Central memory CD8-positive, alpha-beta T cell (primary cell): ENCODE measurements around the gene PLXNA1.

Experiments
- ATAC-seq: fragments of 150-1000 bp; cut with Tn5 transposase; replicated peaks from 2 replicates; pipeline ENCODE4 v1.10.0; 2022; ENCODE audit warnings: mild to moderate bottlenecking, moderate FRiP score, moderate number of reproducible peaks; ENCODE audit not compliant: poor library complexity, severe bottlenecking; ENCODE audit errors: extremely low read depth
- DNase-seq, 2 donors: peaks; one replicate each; pipeline ENCODE4 v3.0.0; 2021; ENCODE audit warnings: low spot score in 2 of 2
- H3K27ac Mint-ChIP-seq: one replicate; pipeline ENCODE4 v1.8.0; 2022; ENCODE audit warnings: low read depth, mild to moderate bottlenecking, moderate library complexity, mixed read lengths
- H3K27me3 Mint-ChIP-seq: one replicate; pipeline ENCODE4 v1.8.0; 2022; ENCODE audit warnings: mixed read lengths
- H3K36me3 Mint-ChIP-seq: one replicate; pipeline ENCODE4 v1.8.0; 2022; ENCODE audit warnings: mild to moderate bottlenecking, moderate library complexity, mixed read lengths; ENCODE audit not compliant: insufficient read depth
- H3K4me1 Mint-ChIP-seq: one replicate; pipeline ENCODE4 v1.8.0; 2022; ENCODE audit warnings: mixed read lengths
- H3K4me3 Mint-ChIP-seq: one replicate; pipeline ENCODE4 v1.8.0; 2022; ENCODE audit warnings: mild to moderate bottlenecking, moderate library complexity, mixed read lengths
- H3K9me3 Mint-ChIP-seq: one replicate; pipeline ENCODE4 v1.8.0; 2022; ENCODE audit warnings: mixed read lengths

The PLXNA1 gene

GRCh38 chr3:126956361-126956760 lies 26.6 kb upstream of the PLXNA1 start:
- Mint-ChIP-seq H3K4me3 (no peak overlapping the region), H3K36me3 (peaks cover 4% of the 10 kb centered on the region), H3K4me1 (no peaks in the 10 kb centered on the region), H3K9me3 (no peaks in the 10 kb centered on the region), H3K27me3 (no peaks in the 10 kb centered on the region), H3K27ac (no peak overlapping the region)
- ATAC-seq (no peak), DNase-seq (no peak)

- no peak overlapping the region for H3K4me3 Mint-ChIP-seq
- H3K27ac Mint-ChIP-seq: no peak overlapping the region
- peaks cover 5% of the 10 kb centered on the region for H3K36me3 Mint-ChIP-seq
- H3K4me1 Mint-ChIP-seq: no peaks in the 10 kb centered on the region
- H3K27me3 Mint-ChIP-seq: no peaks in the 10 kb centered on the region
- H3K9me3 Mint-ChIP-seq: no peaks in the 10 kb centered on the region
- DNase-seq: no peak
- no peak for ATAC-seq
These were observed 25.9 kb upstream of the PLXNA1 start for GRCh38 chr3:126956866-126957650.

DNA sequence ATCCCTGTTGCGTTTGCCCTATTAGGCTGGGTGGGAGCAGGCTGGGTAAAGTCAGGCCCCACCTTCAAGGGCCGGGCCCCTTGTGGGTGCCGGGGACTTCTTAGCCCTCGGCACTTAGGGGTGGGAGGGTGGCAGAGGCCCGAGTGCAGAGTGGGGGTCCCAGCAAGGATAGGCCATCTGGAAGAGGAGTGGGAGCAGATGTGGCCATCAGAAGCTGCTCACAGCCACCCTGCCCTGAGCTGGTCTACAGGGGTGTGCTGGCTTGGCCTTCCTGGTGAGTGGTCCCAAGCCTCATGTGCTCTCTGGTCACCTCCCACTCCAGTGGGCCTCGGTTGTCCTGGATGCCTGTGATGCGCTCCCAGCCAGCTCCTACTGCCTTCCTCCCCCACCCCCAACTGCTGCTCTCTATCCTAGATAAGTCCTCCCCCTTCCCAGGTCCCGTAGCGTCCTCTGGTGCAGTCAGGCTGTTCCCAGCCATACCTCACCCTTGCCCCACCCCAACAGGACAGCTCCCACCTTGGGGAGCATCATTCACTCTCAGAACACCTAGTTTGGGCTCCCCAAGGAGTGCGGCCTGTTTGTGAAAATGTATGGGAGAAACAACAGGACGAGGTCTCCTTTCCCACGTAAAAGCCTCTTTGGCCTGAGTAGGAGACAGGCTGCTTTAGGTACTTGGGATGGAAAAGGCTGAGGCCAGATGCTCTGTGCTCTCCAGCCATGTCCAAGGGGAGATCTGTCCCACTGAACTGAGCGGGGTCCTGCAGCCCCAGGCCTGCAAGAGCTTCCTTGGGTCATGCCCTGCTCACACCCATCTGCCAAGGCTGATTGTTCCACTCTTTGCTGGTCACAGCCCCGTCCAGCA lies 24.9 kb upstream of the PLXNA1 start:
- H3K9me3 Mint-ChIP-seq: no peaks in the 10 kb centered on the region
- no peak for DNase-seq
- no peaks in the 10 kb centered on the region for H3K27me3 Mint-ChIP-seq
- no peak overlapping the region for H3K4me3 Mint-ChIP-seq
- no peak overlapping the region for H3K27ac Mint-ChIP-seq
- no peak for ATAC-seq
- no peaks in the 10 kb centered on the region for H3K4me1 Mint-ChIP-seq
- H3K36me3 Mint-ChIP-seq: peaks cover 4% of the 10 kb centered on the region

DNA sequence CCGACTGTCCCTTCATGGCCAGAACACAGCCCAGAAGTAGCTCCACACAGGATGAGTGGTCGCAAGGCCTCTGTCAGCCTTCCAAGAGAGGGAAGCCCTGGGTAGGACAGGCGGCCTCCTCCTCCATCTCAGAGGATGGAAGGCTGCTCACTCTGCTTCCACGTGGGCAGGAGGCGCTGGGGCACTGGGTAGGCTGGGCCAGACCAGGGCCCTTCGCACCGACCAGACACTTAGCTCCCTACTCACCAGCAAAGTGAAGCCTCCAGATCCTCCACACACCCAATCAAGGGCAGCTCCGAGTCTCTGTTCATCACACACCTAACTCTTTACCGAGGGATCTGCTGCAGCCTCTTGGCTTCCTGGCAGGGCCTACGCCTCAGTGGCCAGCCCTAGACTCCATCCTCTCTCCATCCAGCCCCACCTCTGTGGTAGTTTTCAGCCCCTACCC lies 24.3 kb upstream of the PLXNA1 start:
- DNase-seq: no peak
- no peak for ATAC-seq
- H3K4me1 Mint-ChIP-seq: no peaks in the 10 kb centered on the region
- peaks cover 4% of the 10 kb centered on the region for H3K36me3 Mint-ChIP-seq
- H3K27me3 Mint-ChIP-seq: no peaks in the 10 kb centered on the region
- no peaks in the 10 kb centered on the region for H3K9me3 Mint-ChIP-seq
- H3K4me3 Mint-ChIP-seq: no peak overlapping the region
- no peak overlapping the region for H3K27ac Mint-ChIP-seq

DNA sequence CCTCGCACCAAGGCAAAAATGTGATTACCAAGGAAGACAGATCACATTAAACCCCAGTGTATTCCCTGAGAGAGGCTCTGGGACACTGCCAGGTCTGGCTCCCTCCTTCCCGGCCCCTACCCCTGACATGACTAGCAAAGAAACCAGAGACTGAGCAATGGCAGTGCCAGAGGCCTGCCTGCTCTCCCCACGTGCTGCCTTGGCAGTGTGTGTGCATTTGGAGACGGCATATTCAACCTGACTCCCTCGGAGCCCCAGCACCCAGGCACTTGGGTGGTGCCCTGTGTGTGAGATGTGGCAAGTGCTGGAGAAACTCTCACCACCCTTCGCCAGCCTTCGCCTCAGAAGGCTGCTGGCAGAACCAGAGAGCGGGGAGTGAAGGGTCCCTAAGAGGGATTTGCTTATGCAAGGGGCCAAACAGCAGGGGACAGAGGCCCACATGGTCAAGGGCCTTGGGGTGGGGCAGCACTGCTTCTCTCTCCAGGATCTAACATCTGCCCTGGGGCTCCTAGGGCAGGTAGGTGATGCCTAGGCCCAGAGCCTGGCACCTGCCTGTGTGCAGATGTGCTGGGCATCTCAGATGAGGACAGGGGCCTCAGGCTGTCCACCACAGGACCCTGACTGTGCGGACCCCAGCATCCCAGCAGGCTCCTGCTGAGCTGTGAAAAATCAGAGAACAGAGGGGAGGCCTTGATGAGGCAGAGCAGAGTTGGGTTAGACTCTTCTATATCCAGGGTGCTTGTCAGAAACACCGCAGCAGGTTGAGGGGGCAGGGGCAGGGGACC lies 23.6 kb upstream of the PLXNA1 start:
- no peak overlapping the region for H3K4me3 Mint-ChIP-seq
- ATAC-seq (no peak), DNase-seq (no peak)
- H3K27ac Mint-ChIP-seq: no peak overlapping the region
- no peaks in the 10 kb centered on the region for H3K9me3 Mint-ChIP-seq
- H3K27me3 Mint-ChIP-seq: no peaks in the 10 kb centered on the region
- H3K36me3 Mint-ChIP-seq: peaks cover 1% of the 10 kb centered on the region
- no peaks in the 10 kb centered on the region for H3K4me1 Mint-ChIP-seq

- no peaks in the 10 kb centered on the region for H3K4me1 Mint-ChIP-seq
- ATAC-seq (no peak), DNase-seq (no peak)
- H3K4me3 Mint-ChIP-seq: no peak overlapping the region
- no peaks in the 10 kb centered on the region for H3K27me3 Mint-ChIP-seq
- no peak overlapping the region for H3K27ac Mint-ChIP-seq
- H3K9me3 Mint-ChIP-seq: no peaks in the 10 kb centered on the region
- H3K36me3 Mint-ChIP-seq: peaks cover 1% of the 10 kb centered on the region
These were observed 22.9 kb upstream of the PLXNA1 start for GRCh38 chr3:126959921-126960603.

DNA sequence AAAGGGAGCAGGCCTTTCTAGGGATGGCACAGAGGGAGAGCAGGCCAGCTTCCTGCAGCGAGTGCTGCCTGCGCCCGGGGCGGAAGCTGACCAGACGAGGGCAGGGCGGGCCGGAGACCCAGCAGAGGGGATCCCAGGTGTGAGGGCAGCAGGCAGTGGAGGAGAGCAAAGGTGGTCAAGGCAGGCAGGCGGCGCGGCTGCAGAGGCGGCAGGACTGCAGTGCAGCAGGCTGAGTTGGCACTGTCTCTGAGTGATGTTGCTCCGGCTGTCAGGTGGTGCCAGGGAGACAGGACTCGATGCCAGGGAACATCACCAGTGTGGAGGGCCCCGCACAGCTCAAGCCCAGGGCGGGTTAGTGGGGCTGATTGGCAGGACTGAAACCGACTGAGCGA lies 22.3 kb upstream of the PLXNA1 start:
- no peaks in the 10 kb centered on the region for H3K27me3 Mint-ChIP-seq
- no peaks in the 10 kb centered on the region for H3K4me1 Mint-ChIP-seq
- no peaks in the 10 kb centered on the region for H3K9me3 Mint-ChIP-seq
- H3K27ac Mint-ChIP-seq: no peak overlapping the region
- no peak overlapping the region for H3K4me3 Mint-ChIP-seq
- DNase-seq (no peak), ATAC-seq (no peak)
- peaks cover 1% of the 10 kb centered on the region for H3K36me3 Mint-ChIP-seq

DNA sequence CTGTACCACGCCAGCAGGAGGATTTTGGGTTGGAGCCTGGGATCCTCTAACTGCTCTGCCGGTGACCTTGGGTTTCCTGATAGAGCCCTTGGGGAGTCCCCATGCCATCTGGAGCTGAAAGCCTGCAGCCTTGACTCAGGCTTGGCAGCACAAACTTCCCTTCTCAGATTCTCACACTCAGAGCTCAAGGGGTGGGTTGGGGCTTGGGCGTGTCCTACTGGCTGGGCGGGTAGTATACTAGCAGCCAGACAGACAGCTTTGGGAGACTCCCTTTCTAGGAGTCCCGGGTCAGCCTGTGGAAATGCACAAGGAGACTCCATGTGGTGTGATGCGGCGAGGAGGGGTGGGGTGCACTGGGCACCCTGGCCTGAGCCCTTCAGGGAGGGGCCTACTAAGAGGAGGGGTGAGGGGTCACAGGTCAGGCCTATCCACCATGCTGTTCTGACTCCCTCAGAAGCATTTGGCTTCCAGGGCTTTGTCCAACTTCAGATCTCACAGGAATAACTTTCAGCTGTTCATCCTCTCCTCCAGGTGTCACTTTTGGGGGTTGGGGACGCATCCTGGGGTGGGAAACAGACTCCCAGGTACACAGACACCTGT lies 21.6 kb upstream of the PLXNA1 start:
- Mint-ChIP-seq H3K9me3 (no peaks in the 10 kb centered on the region), H3K27me3 (no peaks in the 10 kb centered on the region), H3K36me3 (peaks cover 1% of the 10 kb centered on the region), H3K4me1 (no peaks in the 10 kb centered on the region), H3K4me3 (no peak overlapping the region), H3K27ac (no peak overlapping the region)
- DNase-seq (no peak), ATAC-seq (no peak)

DNA sequence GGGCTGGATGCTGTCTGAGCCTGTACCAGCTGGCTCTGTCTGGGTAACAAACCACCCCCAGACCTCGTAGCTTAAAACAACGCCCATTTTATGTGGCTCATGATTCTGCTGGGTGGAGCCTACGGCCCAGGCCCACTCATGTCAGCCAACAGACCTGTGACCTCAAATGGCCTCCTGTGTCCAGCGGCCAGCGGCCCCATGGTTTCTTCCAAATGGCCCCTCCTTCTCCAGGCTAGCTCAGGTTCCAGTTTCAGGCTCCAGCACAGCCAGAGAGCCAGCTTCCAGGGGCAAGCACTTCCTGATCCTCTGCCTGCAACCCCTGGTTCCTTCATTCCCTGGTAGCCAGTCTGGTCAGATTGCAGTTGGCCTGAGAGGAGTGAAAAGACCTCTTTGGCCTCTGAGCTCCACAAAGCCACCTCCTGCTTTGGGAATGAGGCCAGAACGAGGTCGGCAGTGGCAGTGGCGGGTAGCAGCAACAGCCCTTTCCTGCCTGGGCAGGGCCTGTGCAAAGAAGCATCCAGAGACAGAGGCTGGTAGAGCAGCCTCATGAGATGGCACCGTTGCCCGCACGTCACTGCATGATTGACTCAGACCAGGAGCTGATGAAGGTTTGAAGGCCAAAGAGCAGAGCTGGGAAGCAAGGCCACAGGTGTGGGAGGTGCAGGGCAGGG lies 21.0 kb upstream of the PLXNA1 start:
- Mint-ChIP-seq H3K4me1 (no peaks in the 10 kb centered on the region), H3K4me3 (no peak overlapping the region), H3K36me3 (peaks cover 1% of the 10 kb centered on the region), H3K27me3 (no peaks in the 10 kb centered on the region), H3K27ac (peak overlapping the region; percentile 44), H3K9me3 (no peaks in the 10 kb centered on the region)
- no peak for DNase-seq
- no peak for ATAC-seq

DNA sequence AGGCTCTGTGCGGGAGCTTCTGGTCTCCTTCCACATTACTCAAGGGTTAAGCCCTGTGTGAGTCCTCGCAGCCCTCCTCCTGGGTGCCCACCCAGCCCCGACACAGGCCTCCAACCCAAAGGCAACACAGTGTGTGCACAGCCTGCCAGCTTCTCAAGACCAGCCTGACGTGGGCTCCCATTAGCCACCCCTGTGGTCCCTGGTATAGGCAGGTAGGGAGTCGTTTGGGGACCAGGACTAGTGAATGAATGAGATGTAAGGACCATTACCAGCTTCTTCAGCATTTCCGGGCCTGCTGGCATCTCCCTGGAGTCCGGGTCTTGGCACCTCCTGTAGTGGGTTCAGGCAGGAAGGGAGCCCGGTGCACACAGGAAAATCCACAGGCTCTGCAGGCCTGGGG lies 20.2 kb upstream of the PLXNA1 start:
- H3K4me1 Mint-ChIP-seq: no peaks in the 10 kb centered on the region
- no peaks in the 10 kb centered on the region for H3K27me3 Mint-ChIP-seq
- peaks cover 1% of the 10 kb centered on the region for H3K36me3 Mint-ChIP-seq
- ATAC-seq: no peak
- H3K27ac Mint-ChIP-seq: peak overlapping the region; percentile 44
- DNase-seq: no peak
- no peaks in the 10 kb centered on the region for H3K9me3 Mint-ChIP-seq
- H3K4me3 Mint-ChIP-seq: no peak overlapping the region

DNA sequence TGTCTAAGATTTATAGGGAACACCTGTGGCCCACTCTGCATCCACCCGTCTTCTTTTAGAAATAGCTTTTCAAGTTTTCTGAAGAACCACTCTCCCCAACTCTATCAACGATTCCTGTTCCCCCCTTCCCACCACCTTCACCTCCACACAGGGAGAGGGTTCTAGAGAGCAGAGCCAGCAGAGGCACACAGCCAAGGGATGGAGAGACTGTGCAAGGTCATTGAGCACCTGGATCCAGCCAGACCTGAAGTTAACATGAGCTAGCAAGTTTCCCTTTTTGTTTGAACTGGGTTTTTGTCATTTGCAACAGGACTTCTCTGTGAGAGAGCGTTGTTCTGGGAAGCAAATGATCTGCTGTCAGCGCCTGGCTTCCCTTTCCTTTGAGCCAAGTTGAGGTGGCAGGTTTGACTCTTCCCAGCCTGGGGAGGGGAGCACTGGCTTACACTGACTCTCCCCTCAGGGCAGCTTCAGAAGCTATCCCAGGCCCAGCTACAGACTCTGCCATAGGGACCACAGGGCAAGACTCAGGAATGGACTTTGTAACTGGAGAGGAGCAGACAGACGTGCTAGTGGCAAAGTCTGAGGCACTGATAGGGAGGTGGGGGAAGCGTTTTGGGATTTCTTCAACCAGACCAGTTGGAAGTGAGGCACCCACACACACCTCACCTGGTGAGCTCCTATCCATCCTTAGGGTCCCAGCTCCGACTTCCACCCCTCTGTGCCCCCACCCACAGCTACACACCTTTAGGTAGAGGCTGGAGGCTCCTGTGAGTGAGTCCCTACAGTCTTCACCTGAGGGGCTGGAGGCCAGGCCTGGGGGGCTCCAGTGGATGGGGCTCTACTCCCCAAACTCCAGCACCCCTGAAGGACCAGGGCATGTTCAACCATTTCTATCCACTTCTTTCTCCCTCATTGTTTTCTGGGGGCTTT lies 19.4 kb upstream of the PLXNA1 start:
- Mint-ChIP-seq H3K27me3 (no peaks in the 10 kb centered on the region), H3K4me3 (no peak overlapping the region), H3K4me1 (no peaks in the 10 kb centered on the region), H3K36me3 (peaks cover 1% of the 10 kb centered on the region), H3K9me3 (no peaks in the 10 kb centered on the region), H3K27ac (no peak overlapping the region)
- no peak for DNase-seq
- no peak for ATAC-seq
